HepG2 (cell line): ENCODE results near the gene KIAA2012. TPM values are rescaled to one million over a fixed set of nuclear protein-coding genes. Genes with fewer than 3 reads are reported as not detected.

Experiments
- BRF2 ChIP-seq: sonication (generic); formaldehyde crosslinking; IDR thresholded peaks from 2 replicates; pipeline ENCODE4 v1.8.1; 2022; ENCODE audit warnings: mild to moderate bottlenecking, missing genetic modification reagents
- FOXO4 ChIP-seq: sonication (generic); formaldehyde crosslinking; conservative IDR thresholded peaks from 2 replicates; pipeline ENCODE4 v1.8.1; 2023; ENCODE audit warnings: missing genetic modification reagents
- GABPA ChIP-seq, 2 experiments: IDR thresholded peaks; 2 replicates each; pipeline ENCODE4 v1.6.1; 2011 to 2016; ENCODE audit warnings: low read depth in 2 of 2, low read length in 1 of 2, missing biosample characterization in 1 of 2, missing genetic modification characterization in 1 of 2
- GLI4 ChIP-seq: sonication (generic); formaldehyde crosslinking; IDR thresholded peaks from 2 replicates; pipeline ENCODE4 v1.5.1; 2020; ENCODE audit warnings: missing genetic modification reagents, mild to moderate bottlenecking, moderate library complexity, borderline replicate concordance
- HDAC2 ChIP-seq: sonication (generic); formaldehyde crosslinking; IDR thresholded peaks from 2 replicates; pipeline ENCODE4 v1.4.0; 2020; ENCODE audit warnings: missing genetic modification reagents
- HOXD1 ChIP-seq: sonication (generic); formaldehyde crosslinking; IDR thresholded peaks from 2 replicates; pipeline ENCODE4 v1.5.0; 2020; ENCODE audit warnings: missing genetic modification reagents
- KDM1A ChIP-seq: IDR thresholded peaks from 2 replicates; pipeline ENCODE4 v1.6.1; 2016; ENCODE audit warnings: missing compliant biosample characterization
- MTF2 ChIP-seq: sonication (generic); formaldehyde crosslinking; IDR thresholded peaks from 2 replicates; pipeline ENCODE4 v1.5.0; 2020; ENCODE audit warnings: missing genetic modification reagents, borderline replicate concordance
- NFATC3 ChIP-seq: sonication (generic); formaldehyde crosslinking; IDR thresholded peaks from 2 replicates; pipeline ENCODE4 v1.5.1; 2020; ENCODE audit warnings: mild to moderate bottlenecking, missing genetic modification reagents
- NRL ChIP-seq: sonication (generic); formaldehyde crosslinking; IDR thresholded peaks from 2 replicates; pipeline ENCODE4 v1.5.0; 2020; ENCODE audit warnings: missing genetic modification reagents, mild to moderate bottlenecking, moderate library complexity, borderline replicate concordance
- SMAD1 ChIP-seq: sonication (generic); formaldehyde crosslinking; IDR thresholded peaks from 2 replicates; pipeline ENCODE4 v1.4.0; 2020; ENCODE audit warnings: missing genetic modification reagents, low read depth, mild to moderate bottlenecking, borderline replicate concordance
- TBX2 ChIP-seq: sonication (generic); formaldehyde crosslinking; IDR thresholded peaks from 2 replicates; pipeline ENCODE4 v1.5.0; 2020; ENCODE audit warnings: missing genetic modification reagents, mild to moderate bottlenecking, borderline replicate concordance
- TEAD3 ChIP-seq: optimal IDR thresholded peaks from 2 replicates; pipeline ENCODE3; 2016; ENCODE audit warnings: borderline replicate concordance
- ZFY ChIP-seq: sonication (generic); formaldehyde crosslinking; IDR thresholded peaks from 2 replicates; pipeline ENCODE4 v1.4.0; 2020; ENCODE audit warnings: missing genetic modification reagents
- ZKSCAN8 ChIP-seq: IDR thresholded peaks from 2 replicates; pipeline ENCODE4 v1.6.1; 2016; ENCODE audit warnings: borderline replicate concordance, missing genetic modification reagents, missing compliant biosample characterization
- ZNF207 ChIP-seq: fragments of 450-650 bp; IDR thresholded peaks from 2 replicates; pipeline ENCODE4 v1.6.1; 2016; ENCODE audit warnings: antibody characterized with exemption, borderline replicate concordance
- ZNF30 ChIP-seq: sonication (generic); formaldehyde crosslinking; IDR thresholded peaks from 2 replicates; pipeline ENCODE4 v1.5.0; 2020; ENCODE audit warnings: mild to moderate bottlenecking, missing genetic modification reagents
- ZNF557 ChIP-seq: sonication (generic); formaldehyde crosslinking; IDR thresholded peaks from 2 replicates; pipeline ENCODE4 v1.4.0; 2020; ENCODE audit warnings: missing genetic modification reagents
- ZNF619 ChIP-seq: sonication (generic); formaldehyde crosslinking; IDR thresholded peaks from 2 replicates; pipeline ENCODE4 v1.4.0; 2020; ENCODE audit warnings: mild to moderate bottlenecking, missing genetic modification reagents
- ZNF816 ChIP-seq: sonication (generic); formaldehyde crosslinking; IDR thresholded peaks from 2 replicates; pipeline ENCODE4 v1.8.0; 2022; ENCODE audit warnings: missing genetic modification reagents, mild to moderate bottlenecking, borderline replicate concordance
- polyA plus RNA-seq, 8 experiments: library from polyadenylated mRNA; depleted of rRNA in 3 of 8; stranded (reverse) in 7 of 8; unstranded in 1 of 8; fragments of >200 nt; fragmentation: Illumina TruSeq in 4 of 8; extraction: Trizol in 4 of 8; gene quantifications; 2 replicates each; pipeline versions ENCODE4 v1.2.1 to v1.2.3, GENCODE V29; 2011 to 2016; ENCODE audit warnings: low read depth in 4 of 8, missing spikeins in 1 of 8, mixed read lengths in 1 of 8; ENCODE audit not compliant: insufficient read depth in 1 of 8
- total RNA-seq, 5 experiments: library from RNA; depleted of rRNA; stranded (reverse); fragments of >200 nt; fragmentation: Illumina TruSeq; extraction: Trizol; gene quantifications; 2 replicates each; pipeline ENCODE4 v1.2.3, GENCODE V29; 2016; ENCODE audit warnings: low read depth in 1 of 5
- TF ChIP-seq, protein P1 (sequence below): sonication (generic); formaldehyde crosslinking; IDR thresholded peaks from 2 replicates; pipeline ENCODE4 v1.5.0; 2020; ENCODE audit warnings: missing genetic modification reagents, mild to moderate bottlenecking, borderline replicate concordance
- TF ChIP-seq, protein P2 (sequence below): sonication (generic); formaldehyde crosslinking; IDR thresholded peaks from 2 replicates; pipeline ENCODE4 v1.5.0; 2020; ENCODE audit warnings: mild to moderate bottlenecking, missing genetic modification reagents
- TF ChIP-seq, protein P3 (sequence below): sonication (generic); formaldehyde crosslinking; IDR thresholded peaks from 2 replicates; pipeline ENCODE4 v1.4.0; 2020; ENCODE audit warnings: missing genetic modification reagents

KIAA2012 gene
- total and polyA plus RNA-seq, 2 of the 13 experiments (the other 11 are each of a cell fraction or from before 2014, with no cell fraction given): not detected

GRCh38 chr2:202237787-202238233, 164.8 kb downstream of the KIAA2012 start (continued):
- TF ChIP-seq GABPA (IDR thresholded peaks at IDR 0.05; ENCODE audit: low read depth, low read length) (no peak), GABPA (CRISPR knock-in tag; IDR thresholded peaks at IDR 0.05; ENCODE audit: low read depth) (peak; percentile 26; the same call in 1 of the 2 replicates), ZNF207 (no peak), TEAD3 (CRISPR knock-in tag) (peak; percentile 29), SMAD1 (0 out of 2 replicates have a peak, but pooled peaks have one; percentile 7), GLI4 (CRISPR knock-in tag) (0 out of 2 replicates have a peak, but pooled peaks have one; percentile 24), BRF2 (CRISPR knock-in tag) (no peak), HOXD1 (CRISPR knock-in tag) (peak; percentile 14; the same call in 1 of the 2 replicates), TBX2 (CRISPR knock-in tag) (no peak), HDAC2 (CRISPR knock-in tag) (0 out of 2 replicates have a peak, but pooled peaks have one; percentile 15), FOXO4 (CRISPR knock-in tag) (peak; percentile 90; the same call in 1 of the 2 replicates), KDM1A (CRISPR knock-in tag) (no peak), NFATC3 (0 out of 2 replicates have a peak, but pooled peaks have one; percentile 43), NRL (CRISPR knock-in tag) (0 out of 2 replicates have a peak, but pooled peaks have one; percentile 5), ZNF557 (CRISPR knock-in tag) (0 out of 2 replicates have a peak, but pooled peaks have one; percentile 2), ZKSCAN8 (CRISPR knock-in tag) (0 out of 2 replicates have a peak, but pooled peaks have one; percentile 29), ZNF816 (0 out of 2 replicates have a peak, but pooled peaks have one; percentile 14), ZFY (peak; percentile 75; the same call in 1 of the 2 replicates), MTF2 (CRISPR knock-in tag) (0 out of 2 replicates have a peak, but pooled peaks have one; percentile 56), ZNF30 (CRISPR knock-in tag) (peak; percentile 92), ZNF619 (0 out of 2 replicates have a peak, but pooled peaks have one; percentile 42)
- TF ChIP-seq, protein P1, sequence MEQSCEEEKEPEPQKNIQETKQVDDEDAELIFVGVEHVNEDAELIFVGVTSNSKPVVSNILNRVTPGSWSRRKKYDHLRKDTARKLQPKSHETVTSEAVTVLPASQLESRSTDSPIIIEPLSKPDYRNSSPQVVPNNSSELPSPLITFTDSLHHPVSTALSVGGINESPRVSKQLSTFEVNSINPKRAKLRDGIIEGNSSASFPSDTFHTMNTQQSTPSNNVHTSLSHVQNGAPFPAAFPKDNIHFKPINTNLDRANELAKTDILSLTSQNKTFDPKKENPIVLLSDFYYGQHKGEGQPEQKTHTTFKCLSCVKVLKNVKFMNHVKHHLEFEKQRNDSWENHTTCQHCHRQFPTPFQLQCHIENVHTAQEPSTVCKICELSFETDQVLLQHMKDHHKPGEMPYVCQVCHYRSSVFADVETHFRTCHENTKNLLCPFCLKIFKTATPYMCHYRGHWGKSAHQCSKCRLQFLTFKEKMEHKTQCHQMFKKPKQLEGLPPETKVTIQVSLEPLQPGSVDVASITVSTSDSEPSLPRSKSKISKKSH (CRISPR knock-in tag): 0 out of 2 replicates have a peak, but pooled peaks have one; percentile 2
- TF ChIP-seq, protein P2, sequence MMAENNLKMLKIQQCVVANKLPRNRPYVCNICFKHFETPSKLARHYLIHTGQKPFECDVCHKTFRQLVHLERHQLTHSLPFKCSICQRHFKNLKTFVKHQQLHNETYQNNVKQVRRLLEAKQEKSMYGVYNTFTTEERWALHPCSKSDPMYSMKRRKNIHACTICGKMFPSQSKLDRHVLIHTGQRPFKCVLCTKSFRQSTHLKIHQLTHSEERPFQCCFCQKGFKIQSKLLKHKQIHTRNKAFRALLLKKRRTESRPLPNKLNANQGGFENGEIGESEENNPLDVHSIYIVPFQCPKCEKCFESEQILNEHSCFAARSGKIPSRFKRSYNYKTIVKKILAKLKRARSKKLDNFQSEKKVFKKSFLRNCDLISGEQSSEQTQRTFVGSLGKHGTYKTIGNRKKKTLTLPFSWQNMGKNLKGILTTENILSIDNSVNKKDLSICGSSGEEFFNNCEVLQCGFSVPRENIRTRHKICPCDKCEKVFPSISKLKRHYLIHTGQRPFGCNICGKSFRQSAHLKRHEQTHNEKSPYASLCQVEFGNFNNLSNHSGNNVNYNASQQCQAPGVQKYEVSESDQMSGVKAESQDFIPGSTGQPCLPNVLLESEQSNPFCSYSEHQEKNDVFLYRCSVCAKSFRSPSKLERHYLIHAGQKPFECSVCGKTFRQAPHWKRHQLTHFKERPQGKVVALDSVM (CRISPR knock-in tag): peak; percentile 33; the same call in 1 of the 2 replicates
- TF ChIP-seq, protein P3, sequence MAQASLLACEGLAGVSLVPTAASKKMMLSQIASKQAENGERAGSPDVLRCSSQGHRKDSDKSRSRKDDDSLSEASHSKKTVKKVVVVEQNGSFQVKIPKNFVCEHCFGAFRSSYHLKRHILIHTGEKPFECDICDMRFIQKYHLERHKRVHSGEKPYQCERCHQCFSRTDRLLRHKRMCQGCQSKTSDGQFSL (CRISPR knock-in tag): peak; percentile 94
